Adrenal gland (tissue), 5 donors: ENCODE measurements around the gene PGR.

Experiments
- CTCF ChIP-seq, 6 experiments: fragments of 450-650 bp in 4 of 6; fragments of 200-600 bp in 2 of 6; sonication (generic) in 1 of 6; IDR thresholded peaks; 1 replicate in 5 of 6; 2 replicates in 1 of 6; pipeline versions ENCODE4 v1.5.1 to v1.8.0; 2016 to 2021; ENCODE audit warnings: antibody characterized with exemption in 6 of 6, mild to moderate bottlenecking in 2 of 6, moderate library complexity in 1 of 6
- POLR2A ChIP-seq, 2 donors: fragments of 450-650 bp; IDR thresholded peaks; one replicate each; pipeline ENCODE4 v1.6.1; 2017; ENCODE audit warnings: antibody characterized with exemption in 2 of 2, mild to moderate bottlenecking in 2 of 2, moderate library complexity in 1 of 2
- donor health status: DM: no; HTN: no; CAD: no.

GRCh38 chr11:100981196-100981824, 148.3 kb downstream of the PGR start:
- TF ChIP-seq CTCF (IDR thresholded peaks at IDR 0.05) (no peak), POLR2A (IDR thresholded peaks at IDR 0.05) (no peak)
